Uterus (tissue), 4 donors: Measurements from ENCODE around the gene DENND2A. TPM values are rescaled to one million over a fixed set of nuclear protein-coding genes. Genes with fewer than 3 reads are reported as not detected.
A peak's percentile ranks its signal among the peaks of the same experiment; 100 is the strongest.
"Not testable (repeated sequence)": the region's sequence is repeated elsewhere in the genome, so short reads cannot be mapped to it uniquely, and the experiment has no call there.

Experiments
- DNase-seq, 2 donors: peaks; one replicate each; pipeline ENCODE4 v3.0.0-alpha.2; 2019 to 2020
- H3K27ac ChIP-seq, 2 donors: fragments of 200-600 bp; sonication (generic); 1 replicate in 1 of 2; 2 replicates in 1 of 2; pipeline ENCODE4 v1.5.1; 2016 to 2018
- H3K27me3 ChIP-seq, 2 donors: fragments of 200-600 bp; sonication (generic); one replicate each; pipeline ENCODE4 v1.5.1; 2018 to 2019; ENCODE audit warnings: control low read depth in 1 of 2
- H3K36me3 ChIP-seq, 2 donors: fragments of 200-600 bp; sonication (generic); one replicate each; pipeline ENCODE4 v1.5.1; 2019; ENCODE audit warnings: control low read depth in 1 of 2
- H3K4me1 ChIP-seq, 2 donors: fragments of 200-600 bp; sonication (generic); one replicate each; pipeline ENCODE4 v1.5.1; 2018 to 2019; ENCODE audit warnings: control low read depth in 1 of 2
- H3K4me3 ChIP-seq, 2 donors: fragments of 200-600 bp; sonication (generic); 1 replicate in 1 of 2; 2 replicates in 1 of 2; pipeline ENCODE4 v1.5.1; 2018 to 2019; ENCODE audit warnings: mild to moderate bottlenecking in 1 of 2
- H3K9me3 ChIP-seq, 2 donors: fragments of 200-600 bp; sonication (generic); one replicate each; pipeline ENCODE4 v1.5.1; 2019; ENCODE audit warnings: control low read depth in 1 of 2
- POLR2A ChIP-seq, 2 donors: fragments of 450-650 bp; IDR thresholded peaks; one replicate each; pipeline ENCODE4 v1.6.1; 2016; ENCODE audit warnings: antibody characterized with exemption in 2 of 2, mild to moderate bottlenecking in 1 of 2, moderate library complexity in 1 of 2
- intact Hi-C: fragments of 100-400 bp; cut with DNase I; formaldehyde crosslinking; loops from one replicate; pipeline ENCODE4 v1.15.1; 2023; ENCODE audit warnings: low total_unique reads
- total RNA-seq, 4 donors: library from RNA; depleted of rRNA in 3 of 4; stranded (reverse); fragments of >200 nt in 3 of 4; gene quantifications; one replicate each; pipeline versions ENCODE4 v1.1.0 to v1.2.4, GENCODE V29; 2014 to 2023
- TF ChIP-seq, protein P1 (sequence below), 4 experiments: fragments of 200-600 bp in 2 of 4; fragments of 450-650 bp in 2 of 4; sonication (generic) in 2 of 4; IDR thresholded peaks; one replicate each; pipeline ENCODE4 v1.5.1; 2016 to 2019; ENCODE audit warnings: antibody characterized with exemption in 4 of 4, mild to moderate bottlenecking in 2 of 4, moderate library complexity in 1 of 4
- donor health status: DM: yes; HTN: yes; CAD: no.

Gene DENND2A
- total RNA-seq, 4 donors from 2014 or later = 9.1 to 84.8 (median 35.5) TPM

DNA sequence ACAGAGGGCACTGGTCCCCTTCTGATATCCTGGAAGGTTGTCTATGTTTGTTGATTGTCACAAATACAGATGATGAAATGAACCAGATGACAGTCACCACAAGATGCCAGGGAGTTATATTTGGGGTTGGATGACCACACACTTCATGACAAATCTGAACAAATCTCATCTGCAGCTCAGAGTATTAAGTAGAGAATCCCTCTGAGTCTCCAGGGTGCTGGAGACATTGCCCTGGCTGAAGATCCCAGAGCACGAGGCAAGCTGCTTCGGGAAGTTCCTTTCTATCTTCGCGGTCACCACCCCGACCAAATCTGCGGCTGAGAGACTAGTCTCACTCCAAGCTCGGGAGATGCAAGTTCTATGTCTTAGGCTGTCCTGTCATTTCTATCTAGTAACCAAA lies 9.0 kb downstream of the DENND2A start:
- peaks cover 5 to 13% of the 10 kb centered on the region in 2 donors for H3K4me1 ChIP-seq
- no peaks in the 10 kb centered on the region for H3K36me3 ChIP-seq
- H3K9me3 ChIP-seq = no peaks in the 10 kb centered on the region
- H3K4me3 ChIP-seq = no peak overlapping the region
- peak overlapping the region; percentile 31 to 57 for H3K27ac ChIP-seq
- H3K27me3 ChIP-seq = no peaks in the 10 kb centered on the region
- intact Hi-C loops = no loop called here
- DNase-seq = no peak
- TF ChIP-seq, protein P1, sequence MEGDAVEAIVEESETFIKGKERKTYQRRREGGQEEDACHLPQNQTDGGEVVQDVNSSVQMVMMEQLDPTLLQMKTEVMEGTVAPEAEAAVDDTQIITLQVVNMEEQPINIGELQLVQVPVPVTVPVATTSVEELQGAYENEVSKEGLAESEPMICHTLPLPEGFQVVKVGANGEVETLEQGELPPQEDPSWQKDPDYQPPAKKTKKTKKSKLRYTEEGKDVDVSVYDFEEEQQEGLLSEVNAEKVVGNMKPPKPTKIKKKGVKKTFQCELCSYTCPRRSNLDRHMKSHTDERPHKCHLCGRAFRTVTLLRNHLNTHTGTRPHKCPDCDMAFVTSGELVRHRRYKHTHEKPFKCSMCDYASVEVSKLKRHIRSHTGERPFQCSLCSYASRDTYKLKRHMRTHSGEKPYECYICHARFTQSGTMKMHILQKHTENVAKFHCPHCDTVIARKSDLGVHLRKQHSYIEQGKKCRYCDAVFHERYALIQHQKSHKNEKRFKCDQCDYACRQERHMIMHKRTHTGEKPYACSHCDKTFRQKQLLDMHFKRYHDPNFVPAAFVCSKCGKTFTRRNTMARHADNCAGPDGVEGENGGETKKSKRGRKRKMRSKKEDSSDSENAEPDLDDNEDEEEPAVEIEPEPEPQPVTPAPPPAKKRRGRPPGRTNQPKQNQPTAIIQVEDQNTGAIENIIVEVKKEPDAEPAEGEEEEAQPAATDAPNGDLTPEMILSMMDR (IDR thresholded peaks at IDR 0.05) = no peak
- TF ChIP-seq POLR2A (IDR thresholded peaks at IDR 0.05) = no peak

DNA sequence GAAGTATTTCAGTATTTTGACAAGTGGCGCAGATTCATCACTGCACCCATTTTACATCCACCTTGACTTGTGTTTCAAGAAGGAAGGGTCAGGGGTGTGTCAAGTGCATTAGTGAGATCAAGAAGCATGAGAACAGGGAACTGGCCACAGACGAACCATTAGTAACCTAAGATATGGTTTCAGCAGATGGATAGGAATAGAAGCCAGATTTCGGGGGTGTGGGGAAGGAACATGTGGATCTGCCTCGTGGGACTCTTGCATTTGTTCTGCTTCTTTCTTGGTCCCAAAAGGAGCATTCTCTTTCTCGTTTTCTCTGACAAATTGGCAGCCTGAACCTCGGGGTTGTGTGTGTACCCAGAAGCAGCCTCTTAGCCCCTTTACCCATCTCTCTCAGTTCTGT lies 9.6 kb downstream of the DENND2A start:
- no peaks in the 10 kb centered on the region for H3K27me3 ChIP-seq
- TF ChIP-seq POLR2A (IDR thresholded peaks at IDR 0.05) = no peak
- TF ChIP-seq, protein P1 (IDR thresholded peaks at IDR 0.05) = no peak
- no peaks in the 10 kb centered on the region for H3K9me3 ChIP-seq
- DNase-seq = no peak
- H3K27ac ChIP-seq = peak overlapping the region; percentile 31 to 57
- H3K4me1 ChIP-seq = peaks cover 5 to 16% of the 10 kb centered on the region in 2 donors
- no peak overlapping the region for H3K4me3 ChIP-seq
- intact Hi-C loops = no loop called here
- no peaks in the 10 kb centered on the region for H3K36me3 ChIP-seq

DNA sequence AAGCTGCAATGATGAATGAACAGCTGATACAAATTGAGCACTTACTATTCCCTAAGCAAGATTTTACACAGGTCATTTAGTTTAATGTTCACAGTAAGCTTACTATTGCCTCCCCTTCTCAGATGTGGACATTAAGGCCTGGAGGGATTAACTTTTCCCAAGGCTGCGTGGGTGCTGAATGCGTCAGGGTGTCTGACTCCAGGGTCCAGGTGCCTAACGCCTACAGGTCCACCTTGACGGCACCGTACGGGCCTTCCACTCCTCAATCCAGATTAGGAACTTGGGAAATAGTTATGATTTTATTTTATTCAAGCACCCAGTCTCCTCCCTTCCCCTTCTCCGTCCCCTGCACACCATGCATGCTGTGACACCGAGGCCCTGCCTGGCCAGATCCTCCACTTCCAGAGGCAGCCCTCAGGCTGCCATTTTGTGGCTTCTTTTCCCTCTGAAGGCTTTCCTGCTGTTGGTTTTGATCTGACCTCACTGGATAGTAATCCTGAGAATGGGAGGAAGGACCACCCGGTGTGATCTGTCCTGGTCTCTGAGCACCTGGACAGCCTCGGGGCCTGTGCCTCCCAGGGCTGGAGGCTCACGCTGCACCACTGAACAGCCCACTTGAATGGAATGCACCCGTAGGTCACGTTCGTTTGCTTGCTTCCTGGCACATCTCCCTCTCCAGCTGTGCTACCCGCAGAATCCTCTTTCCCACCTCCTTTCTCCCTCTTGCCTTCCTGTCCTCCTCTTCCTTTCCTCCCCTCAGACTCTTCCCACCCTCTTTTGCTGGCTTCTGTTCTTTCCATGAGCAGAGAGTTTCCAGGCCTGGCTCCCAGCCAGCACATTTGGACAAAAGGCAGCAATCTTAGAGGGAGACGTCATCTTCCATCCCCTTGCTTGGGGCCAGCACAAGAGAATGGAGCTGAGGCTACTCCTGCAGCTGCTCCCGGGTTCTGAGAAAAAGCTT lies 14.4 kb downstream of the DENND2A start:
- TF ChIP-seq, protein P1 (IDR thresholded peaks at IDR 0.05) = no peak
- no peak for TF ChIP-seq POLR2A (IDR thresholded peaks at IDR 0.05)
- no peak overlapping the region for H3K4me3 ChIP-seq
- H3K36me3 ChIP-seq = no peaks in the 10 kb centered on the region
- intact Hi-C loops = no loop called here
- H3K27me3 ChIP-seq = no peaks in the 10 kb centered on the region
- DNase-seq = peak; percentile 97
- peaks cover 5 to 24% of the 10 kb centered on the region in 2 donors for H3K4me1 ChIP-seq
- no peaks in the 10 kb centered on the region for H3K9me3 ChIP-seq
- peak overlapping the region; percentile 72 to 87 for H3K27ac ChIP-seq

DNA sequence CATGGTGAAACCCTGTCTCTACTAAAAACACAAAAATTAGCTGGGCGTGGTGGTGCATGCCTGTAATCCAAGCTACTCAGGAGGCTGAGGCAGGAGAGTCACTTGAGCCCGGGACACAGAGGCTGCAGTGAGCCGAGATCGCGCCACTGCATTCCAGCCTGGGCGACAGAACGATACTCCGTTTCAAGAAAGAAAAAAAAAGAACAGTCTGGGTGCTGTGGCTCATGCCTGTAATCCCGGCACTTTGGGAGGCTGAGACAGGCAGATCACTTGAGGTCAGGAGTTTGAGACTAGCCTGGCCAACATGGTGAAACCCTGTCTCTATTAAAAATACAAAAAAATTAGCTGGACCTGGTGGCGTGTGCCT lies 15.4 kb downstream of the DENND2A start:
- H3K36me3 ChIP-seq, H3K4me3 ChIP-seq, H3K9me3 ChIP-seq, DNase-seq, intact Hi-C loops, H3K27me3 ChIP-seq: not testable (repeated sequence)
- Histone ChIP-seq H3K27ac (peak overlapping the region; percentile 72 to 87), H3K4me1 (peaks cover 5 to 24% of the 10 kb centered on the region in 2 donors)

GRCh38 chr7:140624392-140625191 lies 16.0 kb downstream of the DENND2A start:
- Histone ChIP-seq H3K27ac (peak overlapping the region; percentile 72 to 87), H3K36me3 (no peaks in the 10 kb centered on the region), H3K27me3 (no peaks in the 10 kb centered on the region), H3K4me1 (peaks cover 5 to 24% of the 10 kb centered on the region in 2 donors), H3K4me3 (no peak overlapping the region), H3K9me3 (no peaks in the 10 kb centered on the region)
- TF ChIP-seq, protein P1 (IDR thresholded peaks at IDR 0.05) = no peak
- no peak for TF ChIP-seq POLR2A (IDR thresholded peaks at IDR 0.05)
- intact Hi-C loops = no loop called here
- no peak for DNase-seq
